Keratinocyte (primary cell): ENCODE measurements around the gene GNS. TPM values are rescaled to one million over a fixed set of nuclear protein-coding genes. Genes with fewer than 3 reads are reported as not detected.

Source experiments
- DNase-seq: peaks from one replicate; pipeline ENCODE4 v3.0.0-alpha.2; 2011; ENCODE audit warnings: low read depth, missing footprints, low spot score
- FAIRE-seq: peaks from 2 replicates; lab custom pipeline; 2011; peaks lifted over from hg19 to GRCh38; lab: Jason Lieb, UNC
- H2AFZ ChIP-seq: 2 replicates; pipeline ENCODE4 v1.6.0; 2012; ENCODE audit warnings: low read length, control low read depth, inconsistent platforms; ENCODE audit not compliant: control insufficient read depth
- H3K27ac ChIP-seq: 2 replicates; pipeline ENCODE4 v1.5.1; 2011; ENCODE audit warnings: low read length; ENCODE audit not compliant: control insufficient read depth, insufficient read depth
- H3K27me3 ChIP-seq: 3 replicates; pipeline ENCODE4 v1.6.0; 2011; ENCODE audit warnings: low read length; ENCODE audit not compliant: control insufficient read depth, insufficient read depth; ENCODE audit errors: extremely low read depth
- H3K36me3 ChIP-seq, 2 experiments: 2 replicates in 1 of 2; 3 replicates in 1 of 2; pipeline ENCODE4 v1.5.1; 2011; ENCODE audit warnings: low read length in 2 of 2, mild to moderate bottlenecking in 1 of 2; ENCODE audit not compliant: control insufficient read depth in 2 of 2, insufficient read depth in 2 of 2; ENCODE audit errors: extremely low read depth in 1 of 2
- H3K4me1 ChIP-seq: 3 replicates; pipeline ENCODE4 v1.5.1; 2011; ENCODE audit warnings: low read length; ENCODE audit not compliant: control insufficient read depth, insufficient read depth; ENCODE audit errors: extremely low read depth
- H3K4me2 ChIP-seq: 3 replicates; pipeline ENCODE4 v1.6.0; 2011; ENCODE audit warnings: low read depth, low read length; ENCODE audit not compliant: control insufficient read depth, insufficient read depth; ENCODE audit errors: extremely low read depth
- H3K4me3 ChIP-seq, 3 experiments: fragments of 200-600 bp in 1 of 3; sonication (generic) in 1 of 3; 2 replicates in 2 of 3; 3 replicates in 1 of 3; pipeline ENCODE4 v1.5.1; 2011 to 2016; ENCODE audit warnings: low read length in 3 of 3, mild to moderate bottlenecking in 3 of 3, control low read depth in 2 of 3, inconsistent platforms in 1 of 3, low read depth in 1 of 3, mixed read lengths in 1 of 3, mixed run types in 1 of 3, moderate library complexity in 1 of 3; ENCODE audit not compliant: control insufficient read depth in 2 of 3, insufficient read depth in 2 of 3; ENCODE audit errors: extremely low read depth in 1 of 3
- H3K79me2 ChIP-seq: 2 replicates; pipeline ENCODE4 v1.6.0; 2012; ENCODE audit warnings: low read length; ENCODE audit not compliant: control insufficient read depth, insufficient read depth
- H3K9ac ChIP-seq: 3 replicates; pipeline ENCODE4 v1.6.0; 2011; ENCODE audit warnings: low read length; ENCODE audit not compliant: control insufficient read depth, insufficient read depth; ENCODE audit errors: extremely low read depth
- H3K9me1 ChIP-seq: 3 replicates; pipeline ENCODE4 v1.6.0; 2011; ENCODE audit warnings: low read length; ENCODE audit not compliant: control insufficient read depth, insufficient read depth; ENCODE audit errors: extremely low read depth
- H3K9me3 ChIP-seq: 2 replicates; pipeline ENCODE4 v1.5.1; 2012; ENCODE audit warnings: low read depth, low read length; ENCODE audit not compliant: control insufficient read depth
- H4K20me1 ChIP-seq: 3 replicates; pipeline ENCODE4 v1.6.0; 2011; ENCODE audit warnings: low read length; ENCODE audit not compliant: control insufficient read depth, insufficient read depth; ENCODE audit errors: extremely low read depth
- CTCF ChIP-seq, 3 experiments: IDR thresholded peaks in 1 of 3; conservative IDR thresholded peaks in 1 of 3; optimal IDR thresholded peaks in 1 of 3; 2 replicates in 2 of 3; 3 replicates in 1 of 3; pipeline versions ENCODE3 to v1.5.1; 2011; ENCODE audit warnings: low read length in 3 of 3, mild to moderate bottlenecking in 3 of 3, moderate library complexity in 2 of 3, control low read depth in 1 of 3, inconsistent platforms in 1 of 3; ENCODE audit not compliant: insufficient read depth in 2 of 3; ENCODE audit errors: extremely low read depth in 1 of 3
- EZH2 ChIP-seq: IDR thresholded peaks from one replicate; pipeline ENCODE4 v1.6.1; 2012; ENCODE audit warnings: inconsistent platforms, mild to moderate bottlenecking, low read length, moderate library complexity
- dilution Hi-C: fragments of 300-500 bp; cut with MboI; formaldehyde crosslinking; loops from one replicate; pipeline ENCODE4 v1.7.0; 2020; ENCODE audit warnings: low sequenced_read_pairs; ENCODE audit not compliant: extremely low pct_ligation_motif_present
- polyA plus RNA-seq, 5 experiments: library from polyadenylated mRNA; depleted of rRNA in 3 of 5; stranded (reverse) in 3 of 5; stranded (forward) in 1 of 5; unstranded in 1 of 5; fragments of >200 nt; gene quantifications; 1 replicate in 1 of 5; 2 replicates in 3 of 5; 3 replicates in 1 of 5; pipeline versions ENCODE4 v1.2.1 to v1.2.3, GENCODE V29; 2011 to 2012; ENCODE audit warnings: missing spikeins in 2 of 5, low read depth in 1 of 5, low replicate concordance in 1 of 5

The GNS gene
- polyA plus RNA-seq, 1 donor (not counting 4 experiments of a cell fraction or from before 2014, with no cell fraction given): 57.8 TPM

DNA sequence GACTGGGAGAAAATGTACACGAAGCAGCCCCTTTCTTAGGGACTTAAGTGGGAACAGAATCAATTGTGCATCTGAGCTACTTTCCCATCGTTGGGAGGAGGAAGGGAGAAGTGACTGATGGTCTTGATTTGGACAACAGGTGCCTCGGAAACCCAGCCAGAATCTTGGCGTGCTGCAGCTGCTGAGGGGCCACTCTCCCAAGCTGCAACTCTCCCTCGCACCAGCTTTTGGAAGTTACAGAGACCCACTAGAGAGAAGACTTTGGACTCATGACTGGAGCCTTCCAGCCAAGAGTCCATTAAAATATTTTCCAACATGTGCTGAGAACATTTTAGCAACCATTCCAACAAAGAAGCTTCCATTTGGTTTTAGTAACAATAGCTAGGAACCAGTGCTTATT, 52.3 kb downstream of the GNS start:
- no peak overlapping the region for H2AFZ ChIP-seq
- no peak for DNase-seq
- H3K9me3 ChIP-seq: no peaks in the 10 kb centered on the region
- dilution Hi-C loops: no loop called here
- no peaks in the 10 kb centered on the region for H3K27me3 ChIP-seq
- no peak for FAIRE-seq
- no peak overlapping the region for H3K4me2 ChIP-seq
- H3K36me3 ChIP-seq: no peaks in the 10 kb centered on the region
- H3K9ac ChIP-seq: no peak overlapping the region
- no peak overlapping the region for H3K4me3 ChIP-seq
- no peaks in the 10 kb centered on the region for H3K9me1 ChIP-seq
- no peaks in the 10 kb centered on the region for H4K20me1 ChIP-seq
- no peak overlapping the region for H3K27ac ChIP-seq
- TF ChIP-seq CTCF (optimal IDR thresholded peaks at IDR 0.05 in 1 of 3, IDR thresholded peaks at IDR 0.05 in 1 of 3, conservative IDR thresholded peaks at IDR 0.05 in 1 of 3; ENCODE audit: extremely low read depth in 1 of 3, insufficient read depth in 2 of 3, low read length in 3 of 3) (no peak), EZH2 (no peak)
- no peaks in the 10 kb centered on the region for H3K79me2 ChIP-seq
- no peaks in the 10 kb centered on the region for H3K4me1 ChIP-seq

- DNase-seq (no peak), FAIRE-seq (no peak)
- Histone ChIP-seq H3K4me1 (no peaks in the 10 kb centered on the region), H3K27ac (no peak overlapping the region), H3K9me1 (no peaks in the 10 kb centered on the region), H3K79me2 (no peaks in the 10 kb centered on the region), H3K4me2 (no peak overlapping the region), H3K36me3 (no peaks in the 10 kb centered on the region), H3K9ac (no peak overlapping the region), H3K4me3 (no peak overlapping the region), H3K27me3 (no peaks in the 10 kb centered on the region), H3K9me3 (no peaks in the 10 kb centered on the region), H2AFZ (no peak overlapping the region), H4K20me1 (no peaks in the 10 kb centered on the region)
- dilution Hi-C loops: no loop called here
- TF ChIP-seq EZH2 (no peak), CTCF (optimal IDR thresholded peaks at IDR 0.05 in 1 of 3, IDR thresholded peaks at IDR 0.05 in 1 of 3, conservative IDR thresholded peaks at IDR 0.05 in 1 of 3; ENCODE audit: extremely low read depth in 1 of 3, insufficient read depth in 2 of 3, low read length in 3 of 3) (no peak)
Measured at GRCh38 chr12:64706306-64706705, 52.9 kb downstream of the GNS start.
